NCI-H1105 treated with DMSO at 0.1 percent for 48 hours (cell line): ENCODE results near the gene ATCAY.
"Not testable (repeated sequence)": the region's sequence is repeated elsewhere in the genome, so short reads cannot be mapped to it uniquely, and the experiment has no call there.

Experiments used
- DNase-seq: peaks from one replicate; lab custom pipeline; 2025; lab: John Stamatoyannopoulos, UW

The ATCAY gene

DNA sequence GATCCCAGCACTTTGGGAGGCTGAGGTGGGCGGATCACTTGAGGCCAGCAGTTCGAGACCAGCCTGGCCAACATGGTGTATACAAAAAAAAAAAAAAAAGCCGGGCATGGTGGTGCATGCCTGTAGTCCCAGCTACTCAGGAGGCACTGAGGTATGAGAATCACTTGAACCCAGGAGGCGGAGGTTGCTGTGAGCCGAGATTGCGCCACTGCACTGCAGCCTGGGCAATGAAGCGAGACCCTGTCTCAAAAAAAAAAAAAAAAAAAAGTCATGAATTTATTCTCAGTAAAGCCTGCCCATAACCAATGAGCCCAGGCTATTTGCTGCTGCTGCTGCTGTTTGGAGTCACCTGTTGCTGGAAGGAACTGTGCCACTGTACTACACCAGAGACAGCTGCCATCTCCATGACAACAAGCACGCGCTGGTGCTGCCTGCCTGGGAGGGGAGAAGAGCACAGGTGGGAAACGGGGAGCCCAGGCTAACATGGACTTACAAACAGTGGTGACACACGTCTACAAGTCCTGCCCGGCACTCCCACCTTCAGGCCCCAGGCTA, 23.0 kb upstream of the ATCAY start:
- peak; percentile 63 for DNase-seq

DNA sequence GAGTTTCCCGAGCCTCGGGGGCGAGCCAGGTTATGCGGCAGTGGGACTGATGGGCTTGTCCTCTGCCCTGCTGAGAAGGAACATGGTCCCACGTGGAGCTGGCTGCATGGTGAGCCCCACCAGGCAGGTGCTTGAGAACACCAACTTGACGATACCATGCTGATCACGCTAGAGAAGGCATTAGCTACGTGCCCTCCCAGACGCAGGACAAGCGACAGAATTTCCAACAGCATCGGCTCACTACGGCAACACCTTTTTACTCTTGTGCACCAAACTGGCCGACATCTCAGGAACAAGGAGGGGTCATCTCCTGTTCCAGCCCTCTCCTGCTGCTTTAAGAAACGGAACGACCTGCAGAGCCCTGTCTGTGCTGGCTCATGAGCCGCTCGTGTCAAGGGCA, 20.0 kb upstream of the ATCAY start:
- DNase-seq: no peak

DNA sequence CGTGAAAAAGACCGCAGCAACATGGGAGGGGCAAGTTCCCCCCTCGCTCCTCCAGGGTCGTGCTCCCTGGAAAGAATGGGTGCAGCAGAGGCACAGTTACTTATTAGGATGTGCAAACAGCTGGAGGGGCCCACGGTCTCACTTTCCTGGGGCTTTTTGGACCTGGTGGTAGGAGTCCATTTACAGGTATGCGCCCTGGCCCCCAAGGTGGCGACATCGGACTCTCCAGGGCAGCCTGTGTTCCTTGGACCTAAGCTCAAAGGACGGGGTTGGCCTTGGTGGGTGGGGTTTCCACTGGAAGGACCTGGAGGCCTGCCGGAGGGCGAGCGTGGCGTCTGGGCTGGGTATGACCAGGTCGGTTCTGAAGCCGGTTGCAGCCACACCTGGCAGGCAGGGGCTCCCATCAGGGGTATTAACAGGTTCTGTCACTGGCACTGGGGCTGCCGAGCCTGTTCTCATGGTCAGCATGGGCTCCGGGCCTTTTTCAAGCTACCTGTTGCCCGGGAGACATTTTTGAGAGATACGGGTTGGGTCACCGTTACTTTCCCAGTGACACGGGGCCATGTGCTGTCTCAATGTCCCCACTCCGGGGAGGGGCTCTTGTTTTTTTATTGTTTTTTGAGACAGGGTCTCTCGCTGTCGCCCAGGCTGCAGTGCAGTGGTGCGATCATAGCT, 17.5 kb upstream of the ATCAY start:
- no peak for DNase-seq

DNA sequence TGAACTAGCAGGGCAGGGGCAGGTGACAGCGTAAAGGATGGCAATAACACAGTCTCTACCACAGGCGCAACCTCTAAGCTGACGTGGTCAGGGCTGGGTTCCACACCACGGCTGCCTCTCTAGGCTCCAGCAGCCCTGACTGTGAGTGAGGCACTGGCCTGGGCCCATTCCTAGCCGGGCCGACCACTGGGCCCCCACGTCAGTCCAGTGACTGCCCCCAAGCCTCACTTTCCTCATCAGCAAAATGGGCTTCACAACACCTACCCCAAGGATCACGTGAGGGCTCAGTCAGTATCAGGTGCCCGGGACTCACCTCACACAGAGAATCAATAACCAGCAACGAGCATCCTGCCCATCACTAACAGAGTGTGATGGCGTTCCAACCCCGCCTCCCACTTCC, 16.8 kb upstream of the ATCAY start:
- no peak for DNase-seq

DNA sequence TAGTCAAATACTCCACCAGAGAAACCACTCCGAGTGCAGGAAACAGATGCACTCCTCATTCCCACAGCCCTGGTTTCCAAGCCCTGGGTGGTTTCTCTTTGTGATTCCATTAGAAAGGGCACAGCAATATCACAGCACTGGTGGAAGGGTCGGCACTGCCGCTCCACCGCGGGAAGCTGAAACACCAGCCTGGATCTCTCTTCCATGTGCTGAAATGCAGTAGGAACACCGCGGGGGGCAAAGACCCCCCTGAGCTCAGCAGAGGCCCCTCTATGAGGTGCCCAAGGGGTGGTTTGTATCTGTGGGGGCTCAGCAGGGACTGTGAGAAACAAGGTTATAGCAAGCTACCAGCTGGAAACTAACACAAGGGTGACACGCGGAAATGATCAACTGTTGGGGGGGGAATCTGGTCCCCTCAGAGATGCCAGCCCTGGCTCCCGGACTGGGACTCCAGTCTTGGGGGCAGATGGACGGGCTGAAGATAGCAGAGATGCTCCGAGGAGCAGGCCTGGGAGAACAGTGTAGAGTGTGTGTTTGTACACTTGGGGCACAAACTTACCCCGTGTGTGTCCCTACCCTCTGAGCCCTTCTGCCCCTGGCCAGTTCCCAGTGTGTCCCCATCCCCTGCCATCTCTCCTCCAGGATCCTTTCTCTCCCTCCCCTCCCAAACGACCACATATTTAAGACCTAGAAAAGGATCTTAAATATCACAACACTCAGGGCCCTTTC, 13.4 kb upstream of the ATCAY start:
- no peak for DNase-seq

DNA sequence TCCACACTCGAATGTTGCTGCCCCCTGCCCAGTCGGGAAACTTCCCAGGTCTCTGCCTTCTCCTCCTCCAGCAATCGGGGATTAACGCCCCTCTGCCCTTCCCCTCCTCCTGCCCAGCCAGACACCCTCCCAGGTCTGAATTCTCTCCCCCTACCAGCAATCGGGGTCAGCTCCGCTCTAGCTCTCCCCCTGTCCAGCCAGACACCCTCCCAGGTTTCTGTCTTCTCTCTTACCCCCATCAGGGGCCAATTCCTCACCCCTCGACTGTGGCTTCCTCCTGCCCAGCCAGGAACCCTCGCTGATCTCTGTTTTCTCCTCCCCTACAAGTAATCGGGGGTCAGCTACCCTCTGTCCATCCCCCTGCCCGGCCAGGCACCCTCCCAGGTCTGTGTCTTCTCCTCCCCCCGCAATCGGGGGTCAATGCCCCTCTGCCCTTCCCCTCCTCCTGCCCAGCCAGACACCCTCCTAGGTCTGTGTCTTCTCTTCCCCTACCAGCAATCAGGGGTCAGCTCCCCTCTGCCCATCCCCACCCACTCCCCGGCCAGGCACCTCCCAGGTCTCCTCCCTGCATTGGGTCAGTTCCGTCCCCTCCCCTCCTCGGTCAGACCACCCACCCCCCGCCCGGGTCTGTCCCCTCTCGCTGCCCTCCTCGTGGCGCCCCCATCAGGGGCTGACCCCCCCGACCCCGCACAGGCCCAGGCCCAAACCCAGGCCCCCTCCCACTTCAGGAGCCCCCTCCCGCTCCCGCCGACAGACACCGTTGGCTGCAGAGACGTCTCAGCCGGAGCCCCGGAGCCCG, 12.3 kb upstream of the ATCAY start:
- DNase-seq: no peak

DNA sequence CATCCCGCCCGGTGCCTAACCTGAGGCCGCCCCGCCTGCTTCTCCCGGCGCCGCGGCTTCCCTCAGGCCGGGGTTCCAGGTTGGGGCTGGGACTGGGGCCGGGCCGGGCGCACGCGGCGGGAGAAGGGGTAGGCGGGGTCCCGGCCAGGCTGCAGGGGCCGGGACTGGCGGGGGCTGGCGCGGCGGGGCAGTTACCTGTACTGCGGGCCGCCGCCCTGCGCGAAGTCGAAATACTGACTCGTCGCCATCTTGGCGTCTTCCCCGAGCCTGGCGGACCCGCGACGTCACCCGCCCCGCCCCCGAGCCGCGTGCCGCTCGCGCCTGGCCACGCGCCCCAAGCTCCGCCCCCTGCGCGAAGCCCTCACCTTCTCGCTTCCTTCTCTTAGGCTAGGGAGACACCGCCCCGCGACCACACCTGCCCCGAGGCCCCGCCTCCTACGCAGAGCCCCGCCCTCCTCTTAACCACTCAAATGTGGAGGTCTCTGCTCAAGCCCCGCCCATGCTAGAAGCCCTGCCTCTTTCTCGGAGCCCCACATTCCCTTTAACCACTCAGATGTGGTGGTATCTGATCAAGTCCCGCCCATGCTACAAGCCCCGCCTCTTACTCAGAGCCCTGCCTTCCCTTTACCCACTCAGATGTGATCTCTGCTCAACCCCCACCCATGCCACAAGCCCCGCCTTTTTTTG, 11.6 kb upstream of the ATCAY start, which contains the start of gene ZFR2:
Gene ZFR2, minus strand, starts transcription at position 269 of the 687 bp plus-strand sequence. Its CDS starts 21 bp downstream, at position 248.
- no peak for DNase-seq

DNA sequence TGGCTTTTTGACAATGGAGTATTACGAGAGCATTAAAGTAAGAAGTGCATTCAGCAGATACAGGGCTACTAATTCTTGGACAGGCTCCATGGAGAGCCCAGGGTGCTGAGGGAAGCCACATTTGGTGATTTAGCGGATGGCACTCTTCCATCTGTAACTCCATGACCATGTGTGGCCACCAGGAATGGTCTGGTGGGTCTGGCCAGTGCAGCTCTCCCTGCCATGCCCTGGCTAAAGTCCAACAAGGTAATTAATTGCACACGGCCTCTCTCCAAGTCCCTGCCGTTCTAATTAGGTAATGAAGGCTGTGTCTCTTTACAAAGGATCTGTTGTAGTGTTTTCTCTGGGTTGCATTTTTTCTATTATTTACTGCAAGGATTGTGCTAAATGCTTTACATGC, 7.3 kb upstream of the ATCAY start:
- DNase-seq: peak; percentile 19

DNA sequence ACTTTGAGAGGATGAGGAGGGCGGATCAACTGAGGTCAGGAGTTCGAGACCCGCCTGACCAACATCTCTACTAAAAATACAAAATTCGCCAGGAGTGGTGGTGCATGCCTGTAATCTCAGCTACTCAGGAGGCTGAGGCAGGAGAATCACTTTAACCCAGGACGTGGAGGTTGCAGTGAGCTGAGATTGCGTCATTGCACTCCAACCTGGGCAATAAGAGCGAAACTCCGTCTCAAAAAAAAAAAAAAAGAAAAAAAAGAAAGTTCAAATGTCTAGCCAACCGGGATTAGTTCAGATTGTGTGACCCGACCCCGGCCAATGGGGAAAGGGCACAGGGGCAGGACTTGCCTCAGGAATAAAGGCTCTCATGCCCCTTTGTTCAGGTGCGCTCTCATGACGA, 5.8 kb upstream of the ATCAY start:
- not testable (repeated sequence) for DNase-seq

DNA sequence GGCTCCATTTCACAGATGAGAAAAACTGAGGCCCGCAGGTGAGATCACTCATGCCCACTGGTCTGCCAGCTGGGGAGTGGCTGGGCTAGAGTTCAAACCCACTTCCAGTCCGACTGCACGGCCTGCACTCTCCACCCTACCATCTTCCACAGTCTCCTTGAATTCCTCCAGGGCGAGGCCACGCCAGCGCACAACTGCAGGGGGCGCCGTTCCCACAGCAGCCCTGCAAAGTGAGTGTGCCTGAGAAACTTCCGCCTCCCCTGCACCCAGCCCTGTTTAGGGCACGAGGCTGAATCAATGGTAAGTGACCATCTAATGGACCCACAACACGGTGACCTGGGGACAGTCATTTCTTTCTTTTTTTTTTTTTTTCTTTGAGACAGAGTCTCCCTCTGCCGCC, 829 bp upstream of the ATCAY start:
- DNase-seq: no peak

DNA sequence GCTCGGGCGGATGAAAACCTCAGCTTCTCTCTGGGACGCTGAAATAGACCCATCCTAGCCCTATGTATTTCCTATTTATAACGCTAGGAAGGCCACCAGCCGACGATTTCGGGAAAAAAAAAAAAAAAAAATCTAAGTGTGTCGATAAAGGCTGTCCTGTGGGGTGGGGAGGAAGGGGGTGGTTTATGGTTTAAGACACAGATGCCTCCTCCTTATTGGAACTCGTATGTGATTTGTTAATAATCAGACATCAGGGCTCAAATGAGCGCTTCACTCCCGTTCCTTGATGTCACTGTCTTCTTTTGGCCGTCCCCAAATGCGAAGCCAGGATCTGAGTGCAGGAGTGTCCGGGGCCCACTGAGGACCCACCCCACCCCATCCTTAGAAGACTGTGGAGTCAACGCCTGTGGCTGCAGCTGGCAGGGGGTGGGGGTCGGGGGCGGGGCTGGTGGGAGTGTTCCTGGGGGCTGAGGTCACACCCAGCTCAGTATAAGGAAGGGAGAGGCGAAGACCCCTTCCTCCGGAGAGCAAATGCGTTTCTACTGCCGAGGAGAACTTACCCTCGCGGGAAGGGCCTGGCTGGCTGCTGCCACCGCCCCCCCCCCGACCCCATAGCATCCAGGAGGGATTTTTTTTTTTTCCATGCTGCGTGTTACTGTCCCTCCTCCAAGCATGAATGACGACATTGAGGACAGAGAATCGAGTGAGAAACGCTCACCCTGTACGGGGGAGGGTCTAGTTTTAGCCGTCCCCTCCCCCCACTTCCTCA, 971 bp downstream of the ATCAY start:
- peak; percentile 46 for DNase-seq

DNA sequence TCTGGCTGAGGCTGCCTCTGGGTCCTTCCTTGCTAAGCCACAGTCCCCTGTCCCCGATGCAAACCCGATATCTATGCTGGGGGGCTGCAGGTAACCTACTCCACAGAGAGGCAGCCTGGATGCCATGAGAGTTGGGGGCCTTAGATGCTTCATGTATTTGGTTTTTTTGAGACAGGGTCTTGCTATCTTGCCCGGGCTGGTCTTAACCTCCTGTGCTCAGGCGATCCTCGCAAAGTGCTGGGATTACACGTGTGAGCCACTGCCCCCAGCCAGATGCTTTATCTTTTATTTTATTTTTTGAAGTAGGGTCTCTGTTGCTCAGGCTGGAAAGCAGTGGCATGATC, 1.5 kb downstream of the ATCAY start:
- DNase-seq: no peak

DNA sequence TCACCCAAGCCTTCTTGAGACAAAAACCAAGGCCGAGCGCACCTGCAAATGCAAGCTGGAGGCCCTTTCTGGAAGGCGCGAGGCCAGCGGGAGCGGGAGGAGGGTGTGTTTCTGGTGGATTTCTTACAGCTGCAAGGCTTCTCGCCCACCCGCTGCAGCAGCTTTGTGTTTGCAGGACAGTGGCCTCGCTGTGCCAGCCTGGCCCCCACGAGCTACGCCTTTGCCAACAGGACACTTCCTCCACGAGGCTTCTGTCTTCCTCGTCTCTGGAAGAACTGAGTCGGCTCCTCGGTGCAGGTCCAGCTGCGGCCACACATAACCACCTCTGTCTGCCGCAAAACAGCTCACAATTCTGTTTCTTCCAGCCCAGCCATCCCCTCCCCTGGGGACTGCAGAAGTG, 10.1 kb downstream of the ATCAY start:
- DNase-seq: no peak

DNA sequence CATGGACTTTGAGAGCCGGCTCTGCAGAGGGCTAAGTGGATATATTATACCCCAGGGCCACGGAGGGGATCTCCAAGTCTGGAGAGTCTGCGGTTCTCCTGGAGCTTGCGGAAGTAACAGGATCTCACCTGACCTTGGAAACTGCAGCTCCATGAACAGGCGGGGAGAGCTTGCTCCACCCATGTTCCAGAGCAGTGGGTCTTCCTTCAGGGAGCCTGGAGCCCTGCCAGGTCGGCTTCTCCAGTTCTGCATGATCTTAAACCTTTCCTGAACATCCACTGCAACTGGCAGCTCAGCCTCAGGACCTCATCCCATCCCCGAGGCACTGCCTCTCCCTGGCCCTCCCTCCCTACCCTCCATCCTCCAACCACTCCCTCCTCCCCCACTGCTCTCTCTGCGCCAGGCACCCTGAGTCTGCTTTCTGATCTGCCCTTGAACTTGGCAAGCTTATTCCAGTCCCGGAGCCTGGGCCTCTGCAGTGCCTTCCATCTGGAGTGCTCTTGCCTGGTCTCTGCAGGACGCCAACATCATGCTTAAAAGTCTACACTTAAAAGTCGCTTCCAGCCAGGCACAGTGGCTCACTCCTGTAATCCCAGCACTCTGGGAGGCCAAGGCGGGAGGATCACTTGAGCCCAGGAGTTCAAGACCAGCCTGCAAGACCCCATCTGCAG, 13.2 kb downstream of the ATCAY start:
- no peak for DNase-seq

DNA sequence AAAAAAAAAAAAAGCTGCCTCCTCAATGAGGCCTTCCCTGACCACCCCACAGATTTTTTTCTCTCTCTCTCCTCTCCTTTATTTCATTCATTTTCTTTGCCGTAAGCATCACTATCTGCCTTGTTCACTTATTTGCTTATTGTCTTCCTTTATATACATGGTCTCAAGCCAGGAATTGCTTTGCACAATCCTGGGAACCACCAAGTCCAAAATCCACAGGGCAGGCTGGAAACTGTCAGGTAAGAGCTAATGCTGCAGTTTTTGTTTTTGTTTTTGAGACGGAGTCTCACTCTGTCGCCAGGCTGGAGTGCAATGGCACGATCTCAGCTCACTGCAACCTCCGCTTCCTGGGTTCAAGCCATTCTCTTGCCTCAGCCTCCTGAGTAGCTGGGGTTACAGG, 14.5 kb downstream of the ATCAY start:
- not testable (repeated sequence) for DNase-seq

DNA sequence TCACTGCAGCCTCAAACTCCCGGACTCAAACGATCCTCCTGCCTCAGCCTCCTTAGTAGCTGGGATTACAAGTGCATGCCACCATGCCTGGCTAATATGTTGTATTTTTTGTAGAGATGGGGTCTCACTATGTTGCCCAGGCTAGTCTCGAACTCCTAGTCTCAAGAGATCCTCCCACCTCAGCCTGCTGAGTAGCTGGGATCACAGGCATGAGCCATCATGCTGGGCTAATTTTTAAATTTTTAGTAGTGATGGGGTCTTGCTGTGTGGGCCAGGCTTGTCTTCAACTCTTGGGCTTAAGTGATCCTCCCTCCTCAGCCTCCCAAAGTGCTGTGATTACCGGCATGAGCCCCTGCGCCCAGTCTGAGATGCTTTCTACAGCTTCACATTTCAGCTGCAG, 15.3 kb downstream of the ATCAY start:
- DNase-seq: no peak

DNA sequence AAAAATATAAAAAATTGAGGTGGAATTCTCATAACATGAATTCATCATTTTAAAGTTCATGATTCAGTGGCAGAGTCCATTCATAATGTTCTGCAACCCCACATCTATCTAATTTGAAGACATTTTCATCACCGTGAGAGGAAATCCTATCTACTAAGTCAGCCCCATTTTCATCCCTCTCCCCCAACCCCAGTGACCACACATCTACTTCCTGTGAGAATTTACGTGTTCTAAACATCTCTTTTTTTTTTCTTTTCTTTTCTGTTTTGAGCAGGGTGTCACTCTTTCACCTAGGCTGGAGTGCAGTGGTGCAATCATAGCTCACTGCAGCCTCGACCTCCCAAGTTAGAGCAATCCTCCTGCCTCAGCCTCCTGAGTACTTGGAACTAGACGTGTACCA, 17.5 kb downstream of the ATCAY start:
- DNase-seq: no peak

DNA sequence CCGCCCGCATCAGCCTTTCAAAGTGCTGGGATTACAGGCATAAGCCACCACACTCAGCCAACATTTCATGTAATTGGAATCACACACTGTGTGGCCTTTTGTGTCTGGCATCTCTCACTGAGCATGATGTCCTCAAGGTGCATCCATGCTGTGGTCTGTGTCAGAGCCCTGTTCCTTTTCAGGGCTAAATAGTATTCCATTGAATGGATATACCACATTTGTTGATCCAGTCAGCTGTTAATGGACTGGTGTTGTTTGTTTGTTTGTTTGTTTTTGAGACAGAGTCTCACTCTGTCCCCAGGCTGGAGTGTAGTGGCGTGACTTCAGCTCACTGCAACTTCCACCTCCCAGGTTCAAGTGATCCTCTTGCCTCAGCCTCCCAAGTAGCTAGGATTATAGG, 17.9 kb downstream of the ATCAY start:
- DNase-seq: no peak

DNA sequence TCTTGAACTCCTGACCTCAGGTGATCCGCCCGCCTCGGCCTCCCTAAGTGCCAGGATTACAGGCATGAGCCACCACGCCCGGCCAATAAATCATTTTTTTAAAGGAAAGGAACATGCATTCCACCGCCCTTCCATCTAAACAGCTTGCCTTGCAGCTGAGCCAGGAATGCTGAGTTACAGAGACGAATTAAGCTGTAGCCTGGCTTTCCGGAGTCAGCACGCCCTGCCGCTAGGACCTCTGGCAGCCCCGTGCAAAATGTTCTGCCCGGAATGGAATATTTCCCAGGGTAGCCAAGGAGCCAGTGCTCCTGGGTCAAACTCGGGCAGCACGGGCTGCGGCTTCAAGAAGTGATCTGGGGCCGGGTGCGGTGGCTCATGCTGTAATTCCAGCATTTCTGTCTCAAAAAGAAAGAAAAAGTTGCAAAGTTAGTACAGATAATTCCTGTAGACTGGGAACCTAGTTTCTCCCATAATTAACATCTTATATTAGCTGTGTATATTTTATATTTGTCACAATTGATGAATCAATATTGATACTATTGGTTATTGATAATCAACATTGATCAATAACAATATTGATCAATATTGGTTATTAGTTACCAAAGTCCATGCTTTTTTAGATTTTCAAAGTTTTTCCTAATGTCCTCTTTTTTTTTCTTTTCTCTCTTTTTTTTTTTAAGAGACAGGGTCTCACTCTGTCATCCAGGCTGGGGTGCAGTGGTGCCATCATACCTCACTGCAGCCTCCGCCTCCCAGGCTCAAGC, 19.2 kb downstream of the ATCAY start:
- no peak for DNase-seq
